NCI-H2227 treated with DMSO at 0.1 percent for 48 hours (cell line): Measurements from ENCODE around the gene NUTF2.
A peak's percentile ranks its signal among the peaks of the same experiment; 100 is the strongest.
"Not testable (repeated sequence)": the region's sequence is repeated elsewhere in the genome, so short reads cannot be mapped to it uniquely, and the experiment has no call there.

Source experiments
- DNase-seq: peaks from one replicate; lab custom pipeline; 2025; lab: John Stamatoyannopoulos, UW

NUTF2 gene

DNA sequence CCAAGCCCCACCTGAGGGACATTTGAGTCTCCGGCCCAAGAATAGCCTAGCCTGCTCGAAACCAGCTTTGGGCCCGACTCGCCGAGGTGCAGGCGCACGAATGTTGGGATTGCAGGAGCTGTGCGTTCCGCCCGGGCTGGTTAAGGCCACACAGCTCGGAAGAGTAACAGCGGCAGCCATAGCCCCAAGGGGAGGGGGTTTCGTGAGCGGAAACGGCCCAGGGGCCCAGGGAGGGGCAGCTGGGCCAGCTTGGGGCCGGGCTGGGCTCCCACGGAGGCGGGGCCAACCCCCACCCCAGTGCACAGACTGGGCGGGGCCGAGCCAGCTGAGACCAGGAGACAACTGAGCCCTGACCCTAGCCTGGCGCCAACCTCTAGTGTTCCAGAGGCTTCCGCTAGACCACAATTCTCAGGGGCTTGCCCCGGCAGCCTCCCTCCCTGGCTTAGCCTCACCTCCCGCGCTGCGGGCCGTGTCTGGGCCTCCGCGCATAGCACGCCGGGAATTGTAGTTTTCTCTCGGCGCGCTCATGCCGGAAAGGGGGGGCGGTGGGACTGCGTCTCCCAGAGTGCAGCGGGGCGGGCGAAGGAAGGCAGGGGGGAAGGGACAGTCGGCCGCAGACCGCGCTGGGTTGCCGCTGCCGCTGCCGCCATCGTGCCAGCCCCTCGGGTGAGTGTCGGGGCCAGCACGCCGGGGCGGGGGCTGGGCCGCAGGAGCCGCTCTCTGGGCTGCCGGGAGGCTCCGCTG lies at the start of gene NUTF2:
Gene NUTF2 (plus strand): TSS at position 614 of the 744 bp plus-strand sequence. CDS start 18,198 bp downstream, outside the sequence.
- DNase-seq = peak; percentile 88

DNA sequence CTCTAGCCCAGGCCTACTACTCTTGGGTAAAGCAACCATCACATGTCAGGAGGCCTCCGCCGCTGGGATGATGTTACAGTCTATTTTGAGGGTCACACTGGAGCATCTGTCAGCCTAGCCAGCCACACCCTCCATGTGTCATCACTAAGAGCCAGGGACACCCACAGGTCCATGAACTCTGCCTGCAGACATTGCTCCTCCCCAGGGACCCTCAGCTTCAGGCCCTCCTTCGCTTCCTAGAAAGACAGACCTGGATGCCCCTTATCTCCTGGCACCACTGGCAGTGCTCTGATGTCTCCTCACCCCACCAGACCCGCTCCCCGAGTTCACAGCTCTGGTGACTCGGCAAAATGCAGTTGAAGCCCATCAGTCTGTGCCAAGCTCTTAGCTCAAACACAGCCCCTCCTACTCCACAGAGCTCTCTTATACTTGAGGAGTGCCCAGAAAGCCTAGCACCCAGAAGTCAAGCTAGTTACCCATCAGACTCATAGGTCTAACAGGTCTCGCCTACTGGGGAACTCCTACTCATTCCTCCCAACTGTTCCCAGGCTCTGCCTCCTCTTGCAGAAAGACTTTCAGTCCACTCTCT lies 46.3 kb upstream of the NUTF2 start:
- DNase-seq = no peak

DNA sequence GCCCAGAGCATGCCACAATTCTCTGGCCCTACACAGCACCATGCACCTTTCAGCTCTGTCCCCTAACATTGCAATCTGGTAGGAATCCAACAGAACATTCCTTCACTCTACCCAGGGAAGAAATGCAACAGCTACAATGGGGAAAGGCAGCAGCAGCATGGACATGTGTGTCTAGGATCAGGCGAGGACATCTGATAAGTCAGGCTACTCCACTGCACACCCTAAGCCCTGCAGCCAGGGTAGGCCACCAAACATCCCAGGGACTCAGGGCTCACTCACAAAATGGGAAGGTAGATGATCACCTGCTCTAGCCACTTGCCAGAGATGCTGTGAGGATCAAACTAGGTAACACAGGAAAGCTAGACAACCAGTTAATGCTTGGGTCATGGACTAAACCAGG lies 45.5 kb upstream of the NUTF2 start:
- DNase-seq = no peak

DNA sequence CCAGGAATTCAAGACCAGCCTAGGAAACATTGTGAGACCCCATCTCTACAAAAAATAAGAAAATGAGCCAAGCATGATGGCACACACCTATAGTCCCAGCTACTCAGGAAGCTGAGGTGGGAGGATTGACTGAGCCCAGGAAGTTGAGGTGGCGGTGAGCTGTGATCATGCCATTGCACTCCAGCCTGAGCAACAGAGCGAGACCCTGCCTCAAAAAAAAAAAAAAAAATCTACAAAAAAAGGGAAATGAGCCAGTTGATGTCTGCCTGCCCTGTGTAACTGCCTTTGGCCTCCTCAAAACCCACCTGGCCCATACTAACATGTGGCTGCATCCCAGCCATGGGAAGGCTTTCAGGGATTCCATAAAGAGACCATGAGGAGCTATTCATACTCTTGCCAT lies 44.9 kb upstream of the NUTF2 start:
- DNase-seq = no peak

DNA sequence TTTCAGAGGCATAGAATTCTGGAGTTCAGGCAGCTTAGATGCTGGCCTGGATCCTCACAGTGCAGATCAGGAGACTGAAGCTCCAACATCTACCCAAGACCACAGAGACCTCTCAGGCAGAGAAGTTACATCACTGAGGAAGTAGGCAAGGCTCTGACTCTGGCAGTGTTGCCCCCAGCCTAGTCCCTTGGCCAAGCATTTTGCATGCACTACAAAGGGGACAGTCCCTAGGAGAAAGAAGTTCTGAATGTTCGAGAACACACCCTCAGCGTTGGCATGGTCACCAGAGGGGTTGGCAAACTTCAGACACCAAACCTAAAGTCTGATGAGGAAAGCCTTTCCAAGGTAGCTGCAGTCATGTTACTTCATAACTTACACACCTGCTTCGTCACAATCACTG lies 42.8 kb upstream of the NUTF2 start:
- no peak for DNase-seq

DNA sequence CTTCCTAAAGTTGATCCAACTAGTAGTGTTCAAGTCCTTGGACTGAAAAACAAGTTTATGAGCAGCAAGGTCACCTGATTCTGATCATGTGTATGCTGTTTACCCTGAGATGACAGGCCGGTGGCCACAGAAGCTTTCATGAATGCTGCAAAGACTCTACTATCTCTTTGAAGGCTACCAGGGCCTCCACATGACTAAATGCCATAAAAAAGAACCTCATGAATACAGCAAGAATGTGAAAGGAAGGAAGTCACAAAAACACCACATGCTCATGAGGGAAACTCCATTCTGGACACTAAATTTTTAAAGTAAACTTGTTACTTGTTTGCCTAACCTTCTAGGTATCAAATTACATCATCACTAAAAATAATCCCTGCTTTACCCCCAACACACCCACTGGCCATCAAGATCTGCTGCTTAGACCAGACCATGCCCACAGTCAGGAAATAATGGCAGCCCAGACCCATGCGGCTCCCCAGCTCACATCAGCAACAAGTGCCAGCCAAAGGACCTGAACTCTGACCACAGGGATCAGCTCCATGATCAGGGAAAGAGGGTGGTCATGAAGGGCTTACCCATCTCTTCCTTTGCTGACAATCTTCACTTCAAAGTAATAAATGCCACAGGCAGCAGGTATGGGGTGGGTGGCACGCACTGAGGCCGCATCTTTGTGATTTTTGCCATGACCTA lies 41.7 kb upstream of the NUTF2 start:
- no peak for DNase-seq

DNA sequence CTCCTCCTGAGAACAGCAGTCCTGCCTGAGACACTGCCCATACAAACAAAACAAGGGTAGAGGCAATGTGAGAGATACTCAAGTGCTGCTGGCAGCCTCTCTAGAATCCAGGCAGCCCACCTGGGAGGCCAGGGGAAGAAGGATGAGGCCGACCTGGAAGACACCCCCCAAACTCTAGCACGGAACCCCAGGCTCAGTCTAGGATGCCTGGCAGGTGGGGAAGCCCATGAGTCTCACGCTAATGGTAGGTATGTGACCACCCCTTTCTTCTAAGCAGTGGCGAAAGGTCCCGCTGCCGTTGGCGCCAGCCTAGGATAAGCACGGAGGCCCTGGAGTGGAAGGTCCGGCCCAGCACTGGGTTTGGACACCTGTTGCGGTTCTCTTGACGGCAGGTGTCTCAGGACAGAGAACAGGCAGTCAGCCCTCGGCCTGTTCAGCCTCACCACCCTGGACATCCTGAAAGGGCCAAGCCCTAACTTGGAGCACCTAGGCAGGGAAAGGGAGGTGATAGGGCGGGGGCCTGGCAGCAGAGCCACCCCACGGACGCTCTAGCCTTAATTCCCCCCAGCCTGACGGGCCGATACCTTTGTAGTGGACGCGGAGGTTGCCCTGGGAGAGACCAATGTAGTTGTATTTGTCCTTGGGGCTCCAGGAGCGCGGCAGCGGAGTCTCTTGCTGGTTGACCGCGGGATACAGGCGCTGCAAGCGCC lies 40.9 kb upstream of the NUTF2 start:
- no peak for DNase-seq

DNA sequence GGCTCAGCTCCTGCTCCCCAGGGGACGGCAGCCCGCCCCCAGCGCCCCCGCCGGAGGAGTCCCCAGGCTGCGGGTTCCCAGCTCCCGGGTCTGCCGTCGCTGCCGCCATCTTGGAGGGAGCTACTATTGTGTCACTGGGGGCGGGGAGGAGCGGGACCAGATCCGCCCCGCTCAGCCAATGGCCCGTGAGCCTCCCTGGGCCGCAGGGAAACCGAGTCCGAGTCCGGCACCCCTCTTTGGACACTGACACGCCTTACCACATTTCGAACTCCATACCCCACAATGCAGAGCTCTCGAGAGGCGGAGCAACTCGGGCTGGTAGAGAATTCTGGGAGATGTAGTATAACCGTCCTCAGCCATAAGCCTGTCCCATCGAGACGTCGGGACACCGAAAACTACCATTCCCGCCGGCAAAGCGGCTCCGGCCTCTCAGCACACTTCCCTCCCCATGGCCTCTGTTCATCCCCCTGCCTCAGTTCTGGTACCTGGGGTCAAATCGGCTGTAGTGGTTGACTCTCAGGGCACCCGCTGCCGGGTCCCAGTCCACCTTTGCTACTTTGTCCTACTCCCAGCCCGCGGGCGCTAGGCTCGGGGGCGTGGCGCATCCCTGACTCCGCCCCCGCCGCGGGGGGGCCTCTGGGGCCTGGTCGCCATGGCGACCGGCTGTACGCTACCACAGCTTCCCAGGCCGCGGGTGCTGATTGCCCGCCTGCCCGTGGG lies 40.1 kb upstream of the NUTF2 start, which contains the start of the genes RANBP10 and TSNAXIP1:
Gene RANBP10 (minus strand): TSS at position 133 of the 720 bp plus-strand sequence. CDS start 24 bp downstream, at position 109.
Gene TSNAXIP1 (plus strand): TSS at position 462 of the 720 bp plus-strand sequence. CDS start 261 bp downstream, outside the sequence.
- DNase-seq = peak; percentile 95

DNA sequence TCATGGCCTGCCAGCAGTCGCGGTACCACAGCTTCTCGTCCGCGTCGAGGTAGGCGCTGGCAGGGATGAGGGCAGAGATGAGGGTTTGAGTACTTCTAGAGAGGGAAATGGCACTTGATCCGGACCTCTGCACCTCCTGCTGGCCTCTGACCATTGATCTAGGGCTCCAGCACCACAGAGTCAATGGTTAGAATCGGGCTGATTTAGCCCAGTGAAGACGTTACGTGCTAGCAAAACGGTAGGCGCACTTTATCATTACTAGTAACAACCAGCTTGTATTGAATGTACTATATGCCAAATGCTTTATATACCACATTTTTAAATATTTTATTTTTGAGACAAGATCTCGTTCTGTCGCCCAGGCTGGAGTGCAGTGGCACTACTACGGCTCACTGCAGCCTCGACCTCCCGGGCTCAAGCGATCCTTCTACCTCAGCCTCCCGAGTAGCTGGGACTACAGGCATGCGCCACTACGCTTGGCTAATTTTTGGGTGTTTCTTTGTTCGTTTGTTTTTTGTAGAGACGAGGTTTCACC lies 39.5 kb upstream of the NUTF2 start:
- no peak for DNase-seq

DNA sequence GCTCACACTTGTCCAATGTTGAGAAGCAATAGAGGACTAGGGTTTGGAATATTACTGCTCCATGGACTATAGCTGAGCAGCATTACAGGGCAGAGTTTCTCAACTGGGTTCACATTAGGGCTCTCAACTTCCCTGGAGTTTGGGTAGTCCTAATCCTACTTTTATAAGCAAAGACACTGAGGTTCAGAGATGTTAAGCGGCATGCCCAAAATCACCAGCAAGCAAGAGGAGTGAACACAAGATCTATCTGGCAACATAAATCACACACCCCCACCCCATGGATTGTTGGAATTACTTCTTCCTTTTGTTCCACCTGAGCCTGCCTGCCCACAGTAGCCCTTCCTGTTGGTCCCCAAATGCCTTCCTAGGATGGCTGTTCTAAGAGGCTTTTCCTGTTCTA lies 34.8 kb upstream of the NUTF2 start:
- DNase-seq = no peak

DNA sequence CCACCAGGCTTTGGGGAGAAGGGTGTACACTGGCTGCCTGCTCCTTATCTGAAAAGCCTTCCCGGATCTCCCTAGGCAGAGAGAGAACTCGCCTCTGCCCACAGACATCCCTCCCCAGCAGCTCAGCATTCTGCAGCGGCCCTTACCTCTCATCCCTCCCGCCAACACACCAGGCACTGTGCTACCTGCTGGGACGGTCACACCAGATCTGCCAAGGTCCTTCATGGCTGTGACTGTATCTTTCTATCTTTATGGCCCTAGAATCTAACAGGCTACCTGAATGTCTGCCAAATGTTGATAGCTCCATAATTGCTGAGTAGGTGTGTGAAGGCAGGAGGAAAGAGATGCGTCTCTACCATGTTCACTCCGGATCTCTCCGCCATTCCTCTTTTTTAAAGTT lies 32.2 kb upstream of the NUTF2 start:
- DNase-seq = no peak

DNA sequence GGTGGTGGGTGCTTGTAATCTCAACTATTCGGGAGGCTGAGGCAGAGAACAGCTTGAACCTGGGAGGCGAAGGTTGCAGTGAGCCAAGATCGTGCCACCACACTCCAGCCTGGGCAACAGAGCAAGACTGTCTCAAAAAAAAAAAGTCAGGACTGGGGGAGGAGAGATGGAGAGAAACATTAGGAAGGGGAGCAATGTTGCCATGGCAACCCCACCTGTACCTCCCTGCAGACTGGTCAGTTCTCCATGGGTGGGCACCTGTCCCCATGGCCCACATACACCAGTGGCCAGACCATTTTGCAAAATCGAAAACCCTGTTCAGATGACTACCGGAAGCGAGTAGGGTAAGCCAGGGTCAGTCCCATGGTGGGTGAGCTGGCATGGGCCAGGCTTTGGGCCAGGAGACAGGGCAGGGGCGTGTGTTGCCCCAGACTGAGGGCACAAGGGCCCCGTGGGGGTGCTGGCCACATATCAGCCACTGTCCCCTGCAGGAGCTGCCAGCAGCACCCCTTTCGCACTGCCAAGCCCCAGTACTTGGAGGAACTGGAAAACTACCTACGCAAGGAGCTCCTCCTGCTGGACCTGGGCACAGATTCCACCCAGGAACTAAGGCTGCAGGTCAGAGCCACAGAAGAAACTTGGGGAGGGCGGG lies 26.0 kb upstream of the NUTF2 start:
- no peak for DNase-seq

DNA sequence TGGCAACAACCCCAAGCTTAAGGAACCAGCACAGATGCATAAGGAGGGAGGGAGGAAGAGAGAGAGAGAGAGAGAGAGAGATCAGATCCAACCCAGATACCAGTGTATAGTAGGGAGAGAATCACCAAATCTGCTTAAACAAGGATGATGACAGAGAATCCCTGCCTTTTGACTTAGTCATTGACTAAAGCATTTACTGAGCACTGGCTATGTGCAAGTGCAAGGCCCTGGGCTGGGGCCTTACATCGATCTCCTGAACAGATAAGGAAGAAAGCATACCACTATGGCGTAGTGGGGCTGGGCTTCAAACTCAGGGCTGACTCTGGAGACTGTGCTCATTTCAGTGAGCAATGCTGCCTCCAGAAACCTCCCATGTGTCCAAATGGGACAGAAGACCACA lies 24.2 kb upstream of the NUTF2 start:
- no peak for DNase-seq

DNA sequence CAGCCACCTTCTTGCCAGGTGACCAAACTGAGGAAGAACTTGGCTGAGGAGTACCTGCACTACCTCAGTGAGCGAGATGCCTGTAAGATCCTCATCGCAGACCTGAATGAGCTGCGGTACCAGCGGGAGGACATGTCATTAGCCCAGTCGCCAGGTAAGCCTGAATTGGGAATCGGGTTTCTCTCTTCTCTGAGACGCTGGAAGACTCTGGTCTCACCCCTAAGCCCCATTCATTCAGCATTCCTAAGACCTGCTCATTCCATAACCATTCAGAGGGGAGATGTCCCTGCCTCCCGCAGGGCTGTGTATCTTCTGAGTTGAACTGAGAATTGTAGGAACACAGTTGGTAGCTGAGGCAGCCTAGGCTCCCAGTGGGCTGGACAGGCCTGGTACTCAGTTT lies 21.6 kb upstream of the NUTF2 start:
- no peak for DNase-seq

DNA sequence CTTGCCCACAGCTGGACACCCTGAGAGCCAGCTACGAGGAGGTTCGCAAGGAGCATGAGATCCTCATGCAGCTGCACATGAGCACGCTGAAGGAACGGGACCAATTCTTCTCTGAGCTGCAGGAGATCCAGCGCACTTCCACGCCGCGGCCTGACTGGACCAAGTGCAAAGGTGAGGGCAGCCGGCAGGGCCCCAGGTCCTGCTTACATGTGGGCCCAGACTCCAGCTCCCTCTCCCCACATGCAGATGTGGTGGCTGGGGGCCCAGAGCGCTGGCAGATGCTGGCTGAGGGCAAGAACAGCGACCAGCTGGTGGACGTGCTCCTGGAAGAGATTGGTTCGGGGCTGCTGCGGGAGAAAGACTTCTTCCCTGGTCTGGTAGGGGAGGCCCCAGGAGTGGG lies 20.8 kb upstream of the NUTF2 start:
- no peak for DNase-seq

DNA sequence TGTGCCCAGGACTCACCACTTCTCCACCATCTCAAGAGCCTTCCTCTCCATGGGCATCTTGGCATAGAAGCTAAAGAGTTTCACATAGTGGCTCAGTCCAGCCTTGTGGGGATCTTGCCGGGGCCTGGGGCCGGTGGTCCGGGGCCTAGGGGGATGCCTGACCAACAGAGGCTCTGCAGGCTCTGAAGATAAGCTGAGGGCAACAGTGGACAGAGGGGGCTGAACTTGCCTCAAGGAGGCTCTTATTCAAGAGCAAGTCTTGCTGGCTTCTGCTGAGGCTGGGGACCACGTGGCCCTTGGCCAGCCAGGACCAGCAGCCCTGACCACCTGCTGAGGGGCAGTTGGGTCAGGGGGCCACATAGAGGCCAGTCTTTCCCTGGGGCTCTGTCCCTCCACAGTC lies 18.1 kb upstream of the NUTF2 start:
- no peak for DNase-seq

DNA sequence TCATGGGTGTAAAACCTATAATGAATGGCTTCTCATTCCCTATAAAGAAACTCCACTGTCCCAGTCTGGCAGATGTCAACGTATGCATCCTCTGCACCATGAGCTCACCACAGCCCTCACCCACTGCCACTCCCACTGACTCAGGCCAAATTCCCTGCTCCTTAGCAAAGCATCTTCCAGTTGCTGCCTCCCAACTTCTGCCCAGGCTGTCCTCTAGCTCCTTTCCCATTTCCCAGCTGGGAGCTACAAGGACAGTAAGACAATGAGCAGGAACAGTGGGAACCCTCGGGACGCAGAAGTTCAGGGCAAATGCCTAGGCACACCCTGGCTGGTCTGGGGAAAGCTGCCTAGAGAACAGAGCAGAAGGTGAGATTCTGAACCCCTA lies 13.7 kb upstream of the NUTF2 start:
- DNase-seq = peak; percentile 22

DNA sequence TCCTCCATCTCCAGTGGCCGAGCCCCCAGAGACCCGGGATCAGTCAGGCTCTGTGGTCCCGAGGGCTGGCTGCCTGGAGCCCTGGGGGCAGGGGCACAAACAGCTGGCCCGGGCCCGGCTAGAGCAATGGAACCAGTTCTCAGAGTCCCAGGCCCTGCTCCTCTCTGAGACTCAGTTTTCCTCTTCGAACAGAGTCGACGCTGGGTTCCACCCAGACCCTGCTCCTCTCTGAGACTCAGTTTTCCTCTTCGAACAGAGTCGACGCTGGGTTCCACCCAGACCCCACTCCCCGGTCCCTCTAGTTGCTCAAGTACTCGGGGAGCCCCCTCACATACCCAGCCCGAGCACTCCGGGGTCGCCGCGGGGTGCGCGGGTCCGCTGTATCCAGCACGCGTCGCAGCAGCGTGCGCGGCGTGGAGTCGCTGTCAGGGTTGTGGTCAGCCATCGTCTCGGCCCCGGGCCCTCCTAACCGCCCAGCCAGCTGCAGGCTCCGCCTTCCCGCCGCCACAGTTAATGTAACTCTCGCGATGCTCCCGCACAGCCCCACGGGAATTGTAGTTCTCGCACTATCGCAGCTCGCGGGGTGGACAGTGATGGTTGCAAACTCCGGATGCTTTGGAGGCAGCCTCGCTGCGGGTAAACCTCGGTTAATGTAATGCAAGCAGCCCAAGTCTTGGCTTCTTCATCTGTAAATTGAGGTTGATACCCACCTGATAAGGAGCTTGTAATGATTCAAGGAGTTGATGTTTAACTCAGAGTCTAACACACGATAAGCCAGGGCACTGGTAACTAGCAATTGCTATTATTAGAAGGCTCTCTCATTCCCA lies 13.1 kb upstream of the NUTF2 start:
- peak; percentile 83 for DNase-seq

DNA sequence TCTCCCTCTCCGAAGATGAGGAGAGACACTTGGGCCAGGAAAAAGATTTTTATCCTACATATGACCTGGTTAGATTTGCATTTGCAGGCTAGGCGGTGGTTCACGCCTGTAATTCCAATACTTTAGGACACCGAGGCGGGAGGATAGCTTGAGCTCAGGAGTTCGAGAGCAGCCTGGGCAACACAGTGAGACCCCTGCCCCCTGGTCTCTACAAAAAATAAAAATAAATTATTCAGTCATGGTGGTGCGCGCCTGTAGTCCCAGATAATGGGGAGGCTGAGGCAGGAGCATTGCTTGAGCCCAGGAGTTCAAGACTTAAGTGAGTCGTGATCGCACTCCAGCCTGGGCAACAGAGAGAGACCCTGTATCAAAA lies 12.5 kb upstream of the NUTF2 start:
- no peak for DNase-seq

DNA sequence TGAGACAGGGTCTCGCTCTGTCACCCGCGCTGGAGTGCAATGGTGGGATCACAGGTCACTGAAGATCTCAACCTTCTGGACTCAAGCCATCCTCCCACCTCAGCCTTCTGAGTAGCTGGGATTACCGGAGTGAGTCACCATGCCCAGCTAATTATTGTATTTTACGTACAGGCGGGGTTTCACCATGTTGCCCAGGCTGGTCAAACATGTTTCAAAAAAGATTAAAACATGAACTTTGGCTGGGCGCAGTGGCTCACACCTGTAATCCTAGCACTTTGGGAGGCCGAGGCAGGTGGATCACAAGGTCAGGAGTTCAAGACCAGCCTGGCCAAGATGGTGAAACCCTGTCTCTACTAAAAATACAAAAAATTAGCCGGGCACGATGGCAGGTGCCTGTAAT lies 9.5 kb upstream of the NUTF2 start:
- DNase-seq = not testable (repeated sequence)
